ENCODE measurements around the gene KIF20A.
"Not testable (repeated sequence)": the region's sequence is repeated elsewhere in the genome, so short reads cannot be mapped to it uniquely, and the experiment has no call there.

DNA sequence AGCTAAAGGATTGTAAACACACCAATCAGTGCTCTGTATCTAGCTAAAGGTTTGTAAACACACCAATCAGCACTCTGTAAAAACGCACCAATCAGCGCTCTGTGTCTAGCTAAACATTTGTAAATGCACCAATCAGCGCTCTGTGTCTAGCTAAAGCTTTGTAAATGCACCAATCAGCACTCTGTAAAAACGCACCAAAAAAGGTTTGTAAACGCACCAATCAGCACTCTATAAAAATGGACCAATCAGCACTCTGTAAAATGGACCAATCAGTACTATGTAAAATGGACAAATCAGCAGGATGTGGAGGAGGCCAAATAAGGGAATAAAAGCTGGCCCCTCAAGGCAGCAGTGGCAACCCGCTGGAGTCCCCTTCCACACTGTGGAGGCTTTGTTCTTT lies 35.3 kb upstream of the KIF20A start:
- TF ChIP-seq, protein P1, sequence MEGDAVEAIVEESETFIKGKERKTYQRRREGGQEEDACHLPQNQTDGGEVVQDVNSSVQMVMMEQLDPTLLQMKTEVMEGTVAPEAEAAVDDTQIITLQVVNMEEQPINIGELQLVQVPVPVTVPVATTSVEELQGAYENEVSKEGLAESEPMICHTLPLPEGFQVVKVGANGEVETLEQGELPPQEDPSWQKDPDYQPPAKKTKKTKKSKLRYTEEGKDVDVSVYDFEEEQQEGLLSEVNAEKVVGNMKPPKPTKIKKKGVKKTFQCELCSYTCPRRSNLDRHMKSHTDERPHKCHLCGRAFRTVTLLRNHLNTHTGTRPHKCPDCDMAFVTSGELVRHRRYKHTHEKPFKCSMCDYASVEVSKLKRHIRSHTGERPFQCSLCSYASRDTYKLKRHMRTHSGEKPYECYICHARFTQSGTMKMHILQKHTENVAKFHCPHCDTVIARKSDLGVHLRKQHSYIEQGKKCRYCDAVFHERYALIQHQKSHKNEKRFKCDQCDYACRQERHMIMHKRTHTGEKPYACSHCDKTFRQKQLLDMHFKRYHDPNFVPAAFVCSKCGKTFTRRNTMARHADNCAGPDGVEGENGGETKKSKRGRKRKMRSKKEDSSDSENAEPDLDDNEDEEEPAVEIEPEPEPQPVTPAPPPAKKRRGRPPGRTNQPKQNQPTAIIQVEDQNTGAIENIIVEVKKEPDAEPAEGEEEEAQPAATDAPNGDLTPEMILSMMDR (IDR thresholded peaks at IDR 0.05) = not testable (repeated sequence)
- not testable (repeated sequence) for TF ChIP-seq POLR2AphosphoS5 (IDR thresholded peaks at IDR 0.05)
